Activated CD4-positive, alpha-beta T cell treated with anti-CD3 and anti-CD28 coated beads, Interleukin-2, amount 10 ng/mL, durations not matched to agents 24 days and 14 days (primary cell): ENCODE results near the gene FRMPD4. TPM values are rescaled to one million over a fixed set of nuclear protein-coding genes. Genes with fewer than 3 reads are reported as not detected.

Experiments used
- DNase-seq: peaks from one replicate; pipeline ENCODE4 v3.0.0; 2022
- H3K27ac Mint-ChIP-seq: one replicate; pipeline ENCODE4 v1.8.0; 2022; ENCODE audit warnings: mild to moderate bottlenecking, mixed read lengths
- H3K27me3 Mint-ChIP-seq: one replicate; pipeline ENCODE4 v1.8.0; 2022; ENCODE audit warnings: mixed read lengths
- H3K36me3 Mint-ChIP-seq: one replicate; pipeline ENCODE4 v1.8.0; 2022; ENCODE audit warnings: low read depth, mild to moderate bottlenecking, mixed read lengths
- H3K4me1 Mint-ChIP-seq: one replicate; pipeline ENCODE4 v1.8.0; 2021; ENCODE audit warnings: mixed read lengths
- H3K4me3 Mint-ChIP-seq: one replicate; pipeline ENCODE4 v1.8.0; 2022; ENCODE audit warnings: mild to moderate bottlenecking, moderate library complexity, mixed read lengths
- H3K9me3 Mint-ChIP-seq: one replicate; pipeline ENCODE4 v1.8.0; 2021; ENCODE audit warnings: mixed read lengths
- intact Hi-C: fragments of 100-400 bp; cut with micrococcal nuclease; formaldehyde crosslinking; loops from one replicate; pipeline ENCODE4 v1.15.1; 2023
- total RNA-seq: library from RNA; stranded (reverse); gene quantifications from 2 replicates; pipeline ENCODE4 v1.2.3, GENCODE V29; 2022

Gene FRMPD4
- total RNA-seq, 1 donor from 2014 or later, result not detected

- no peak for DNase-seq
- Mint-ChIP-seq H3K36me3 (no peaks in the 10 kb centered on the region), H3K9me3 (no peaks in the 10 kb centered on the region), H3K27me3 (no peaks in the 10 kb centered on the region), H3K4me1 (no peaks in the 10 kb centered on the region), H3K4me3 (no peak overlapping the region), H3K27ac (no peak overlapping the region)
- intact Hi-C loops, result no loop called here
Observed at GRCh38 chrX:12611471-12611870, 473.2 kb downstream of the FRMPD4 start.

- Mint-ChIP-seq H3K36me3 (no peaks in the 10 kb centered on the region), H3K27ac (no peak overlapping the region), H3K27me3 (no peaks in the 10 kb centered on the region), H3K9me3 (no peaks in the 10 kb centered on the region), H3K4me3 (no peak overlapping the region), H3K4me1 (no peaks in the 10 kb centered on the region)
- no peak for DNase-seq
- intact Hi-C loops, result no loop called here
Observed at GRCh38 chrX:12614266-12614665, 476.0 kb downstream of the FRMPD4 start.

DNA sequence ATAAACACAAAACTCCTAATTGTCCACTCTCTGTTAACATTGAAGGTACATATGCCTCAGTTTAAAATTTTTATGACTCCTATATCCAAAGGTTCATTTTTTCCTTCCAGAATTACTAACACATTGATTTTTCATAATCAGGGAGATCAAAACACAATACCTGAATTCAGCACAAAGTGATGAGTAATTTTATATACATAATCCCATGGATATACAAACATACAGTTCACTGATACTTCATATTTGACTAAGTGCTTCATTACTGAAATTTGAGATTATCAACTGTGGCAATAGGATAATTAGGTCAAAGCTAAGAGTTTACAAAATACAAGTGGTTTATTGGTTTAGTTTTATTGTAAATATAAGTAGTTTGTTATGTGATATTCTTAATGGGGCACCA, 476.8 kb downstream of the FRMPD4 start:
- H3K27me3 Mint-ChIP-seq, result no peaks in the 10 kb centered on the region
- intact Hi-C loops, result no loop called here
- no peaks in the 10 kb centered on the region for H3K36me3 Mint-ChIP-seq
- no peaks in the 10 kb centered on the region for H3K9me3 Mint-ChIP-seq
- H3K4me1 Mint-ChIP-seq, result no peaks in the 10 kb centered on the region
- no peak overlapping the region for H3K27ac Mint-ChIP-seq
- H3K4me3 Mint-ChIP-seq, result no peak overlapping the region
- DNase-seq, result no peak

DNA sequence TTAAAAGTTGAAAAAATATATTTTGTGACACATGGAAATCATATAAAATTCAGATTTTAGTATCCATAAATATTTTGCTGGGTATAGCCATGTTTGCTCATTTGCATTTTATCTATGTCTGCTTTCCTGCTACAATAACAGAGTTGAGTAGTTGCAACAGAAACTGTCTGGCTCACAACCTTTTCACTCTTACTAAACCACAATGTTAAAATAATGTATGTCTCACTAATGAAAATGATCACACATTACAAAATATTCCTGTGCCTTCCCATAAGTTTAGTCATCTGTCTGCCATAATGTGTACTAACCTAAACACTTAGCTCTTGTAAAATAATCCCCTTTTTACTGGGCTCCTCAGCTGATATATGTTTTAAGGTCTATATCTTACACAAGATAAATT, 479.0 kb downstream of the FRMPD4 start:
- Mint-ChIP-seq H3K36me3 (no peaks in the 10 kb centered on the region), H3K9me3 (no peaks in the 10 kb centered on the region), H3K4me3 (no peak overlapping the region), H3K27ac (no peak overlapping the region), H3K4me1 (no peaks in the 10 kb centered on the region), H3K27me3 (no peaks in the 10 kb centered on the region)
- no peak for DNase-seq
- intact Hi-C loops, result no loop called here

DNA sequence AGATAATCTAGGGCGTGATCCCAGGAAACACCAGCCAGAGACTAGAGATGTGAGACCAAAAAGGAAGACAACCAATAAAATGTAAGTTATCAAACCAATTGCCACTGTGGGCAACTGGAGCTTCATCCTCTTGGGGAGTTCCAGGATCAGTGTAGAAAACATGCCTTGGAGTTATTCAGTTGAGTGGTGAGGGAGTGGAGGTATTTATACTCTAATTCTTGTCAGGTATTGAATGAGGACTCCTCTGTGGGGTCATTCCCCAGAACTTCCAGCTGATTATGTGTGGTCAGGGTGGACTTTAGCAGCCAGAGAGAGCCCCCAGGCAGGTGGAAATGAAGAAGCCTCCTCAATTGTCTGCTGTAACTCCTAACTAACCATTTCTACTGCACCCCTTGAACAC, 509.0 kb downstream of the FRMPD4 start:
- H3K27me3 Mint-ChIP-seq, result peaks cover 2% of the 10 kb centered on the region
- H3K4me1 Mint-ChIP-seq, result no peaks in the 10 kb centered on the region
- no peaks in the 10 kb centered on the region for H3K36me3 Mint-ChIP-seq
- H3K4me3 Mint-ChIP-seq, result no peak overlapping the region
- intact Hi-C loops, result no loop called here
- H3K27ac Mint-ChIP-seq, result no peak overlapping the region
- H3K9me3 Mint-ChIP-seq, result no peaks in the 10 kb centered on the region
- no peak for DNase-seq

DNA sequence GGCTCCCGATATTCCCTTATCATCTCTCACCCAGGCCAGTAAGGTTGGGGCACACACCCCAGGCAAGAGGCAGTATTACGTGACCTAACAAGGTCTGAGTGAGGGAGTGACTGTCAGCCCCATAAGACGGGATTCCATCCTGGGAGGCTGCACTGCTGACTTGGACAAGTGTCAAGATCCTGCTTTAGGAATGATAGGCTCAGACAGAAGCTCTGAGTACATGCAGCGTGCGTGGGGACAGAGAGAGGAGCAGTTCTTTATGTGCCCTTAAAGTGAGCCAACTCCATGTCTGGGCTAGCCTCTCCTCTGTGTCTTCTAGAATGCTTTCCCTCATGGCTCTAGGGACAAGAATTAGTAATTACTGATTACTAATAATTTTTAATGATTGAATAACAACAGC, 510.7 kb downstream of the FRMPD4 start:
- Mint-ChIP-seq H3K36me3 (no peaks in the 10 kb centered on the region), H3K4me1 (no peaks in the 10 kb centered on the region), H3K4me3 (no peak overlapping the region), H3K27me3 (no peaks in the 10 kb centered on the region), H3K27ac (no peak overlapping the region), H3K9me3 (no peaks in the 10 kb centered on the region)
- no peak for DNase-seq
- intact Hi-C loops, result no loop called here

- no peak for DNase-seq
- H3K27me3 Mint-ChIP-seq, result no peaks in the 10 kb centered on the region
- intact Hi-C loops, result no loop called here
- H3K4me1 Mint-ChIP-seq, result no peaks in the 10 kb centered on the region
- H3K36me3 Mint-ChIP-seq, result no peaks in the 10 kb centered on the region
- H3K27ac Mint-ChIP-seq, result no peak overlapping the region
- no peaks in the 10 kb centered on the region for H3K9me3 Mint-ChIP-seq
- H3K4me3 Mint-ChIP-seq, result no peak overlapping the region
Observed at GRCh38 chrX:12657433-12657832, 519.2 kb downstream of the FRMPD4 start.

DNA sequence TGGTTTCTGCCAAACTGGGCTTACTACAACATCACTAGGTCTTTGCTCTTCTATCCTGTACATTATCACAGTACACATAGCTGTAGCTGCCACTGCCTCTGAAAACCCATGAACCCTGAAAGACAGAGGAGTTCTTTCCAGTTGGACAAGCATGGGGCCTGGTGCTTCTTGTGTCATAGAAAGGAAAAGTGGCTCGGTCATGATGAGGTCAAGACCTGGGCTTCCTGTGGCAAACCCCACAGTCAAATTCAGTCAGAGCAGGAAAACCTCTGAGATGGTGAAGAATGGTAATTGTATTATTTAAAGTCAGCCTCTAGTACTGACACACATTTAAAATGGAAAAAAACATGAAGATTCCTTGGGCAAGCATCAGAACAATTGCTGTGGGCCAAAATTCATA, 519.6 kb downstream of the FRMPD4 start:
- no peaks in the 10 kb centered on the region for H3K36me3 Mint-ChIP-seq
- intact Hi-C loops, result no loop called here
- no peak overlapping the region for H3K27ac Mint-ChIP-seq
- H3K27me3 Mint-ChIP-seq, result no peaks in the 10 kb centered on the region
- H3K4me3 Mint-ChIP-seq, result no peak overlapping the region
- H3K4me1 Mint-ChIP-seq, result no peaks in the 10 kb centered on the region
- H3K9me3 Mint-ChIP-seq, result no peaks in the 10 kb centered on the region
- no peak for DNase-seq

GRCh38 chrX:12661464-12661863, 523.2 kb downstream of the FRMPD4 start:
- intact Hi-C loops, result no loop called here
- no peak for DNase-seq
- no peak overlapping the region for H3K27ac Mint-ChIP-seq
- H3K9me3 Mint-ChIP-seq, result no peaks in the 10 kb centered on the region
- no peaks in the 10 kb centered on the region for H3K27me3 Mint-ChIP-seq
- H3K36me3 Mint-ChIP-seq, result no peaks in the 10 kb centered on the region
- H3K4me1 Mint-ChIP-seq, result no peaks in the 10 kb centered on the region
- H3K4me3 Mint-ChIP-seq, result no peak overlapping the region

GRCh38 chrX:12672367-12673106, 534.3 kb downstream of the FRMPD4 start:
- intact Hi-C loops, result no loop called here
- H3K4me1 Mint-ChIP-seq, result peaks cover 5% of the 10 kb centered on the region
- no peaks in the 10 kb centered on the region for H3K36me3 Mint-ChIP-seq
- peak overlapping the region; percentile 25 for H3K27ac Mint-ChIP-seq
- no peaks in the 10 kb centered on the region for H3K27me3 Mint-ChIP-seq
- H3K9me3 Mint-ChIP-seq, result no peaks in the 10 kb centered on the region
- H3K4me3 Mint-ChIP-seq, result no peak overlapping the region
- no peak for DNase-seq

DNA sequence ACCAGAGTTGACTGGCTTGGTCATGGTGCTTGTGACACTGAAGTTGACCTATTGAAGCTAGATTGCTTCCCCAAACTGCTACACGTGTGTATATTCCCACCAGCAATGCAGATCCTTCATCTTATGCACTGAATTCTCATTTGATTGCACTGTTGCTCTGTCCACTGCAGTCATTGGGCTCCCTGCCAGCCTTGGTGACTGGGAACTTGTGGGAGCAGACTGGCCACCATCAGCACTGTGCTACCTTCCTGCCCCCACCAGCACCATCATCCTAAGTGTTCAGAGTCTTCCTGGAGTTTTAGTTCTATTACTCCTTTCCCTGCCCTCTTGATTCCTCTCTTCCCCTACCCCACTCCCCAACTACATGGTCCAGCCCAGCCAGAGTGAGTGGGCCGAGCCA, 535.2 kb downstream of the FRMPD4 start:
- Mint-ChIP-seq H3K4me3 (no peak overlapping the region), H3K4me1 (peaks cover 5% of the 10 kb centered on the region), H3K9me3 (no peaks in the 10 kb centered on the region), H3K27me3 (no peaks in the 10 kb centered on the region), H3K36me3 (no peaks in the 10 kb centered on the region), H3K27ac (no peak overlapping the region)
- no peak for DNase-seq
- intact Hi-C loops, result no loop called here

- intact Hi-C loops, result no loop called here
- no peaks in the 10 kb centered on the region for H3K4me1 Mint-ChIP-seq
- peaks cover 2% of the 10 kb centered on the region for H3K27me3 Mint-ChIP-seq
- no peaks in the 10 kb centered on the region for H3K9me3 Mint-ChIP-seq
- H3K27ac Mint-ChIP-seq, result no peak overlapping the region
- no peak for DNase-seq
- no peak overlapping the region for H3K4me3 Mint-ChIP-seq
- H3K36me3 Mint-ChIP-seq, result no peaks in the 10 kb centered on the region
Observed at GRCh38 chrX:12679522-12679921, 541.2 kb downstream of the FRMPD4 start.

DNA sequence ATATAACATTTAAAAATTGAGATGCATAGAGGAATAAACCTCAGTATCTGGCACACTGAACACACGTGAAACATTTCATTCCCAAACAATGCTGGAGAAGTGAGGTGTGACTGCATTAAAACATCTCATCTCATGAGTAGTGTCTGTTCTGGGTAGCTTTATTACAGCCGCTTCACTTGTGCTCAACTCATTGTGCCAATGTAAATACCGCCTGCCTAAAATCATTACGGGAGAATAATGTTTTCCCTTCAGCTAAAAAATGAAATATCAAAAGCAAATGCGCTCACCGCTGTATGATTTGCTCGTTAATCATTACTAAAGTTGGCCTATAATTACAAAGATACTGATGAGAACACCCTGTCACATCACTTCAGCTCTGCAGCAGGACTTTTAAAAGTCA, 542.8 kb downstream of the FRMPD4 start:
- DNase-seq, result no peak
- Mint-ChIP-seq H3K27ac (no peak overlapping the region), H3K27me3 (peaks cover 6% of the 10 kb centered on the region), H3K4me3 (no peak overlapping the region), H3K4me1 (no peaks in the 10 kb centered on the region), H3K9me3 (no peaks in the 10 kb centered on the region), H3K36me3 (no peaks in the 10 kb centered on the region)
- intact Hi-C loops, result no loop called here

DNA sequence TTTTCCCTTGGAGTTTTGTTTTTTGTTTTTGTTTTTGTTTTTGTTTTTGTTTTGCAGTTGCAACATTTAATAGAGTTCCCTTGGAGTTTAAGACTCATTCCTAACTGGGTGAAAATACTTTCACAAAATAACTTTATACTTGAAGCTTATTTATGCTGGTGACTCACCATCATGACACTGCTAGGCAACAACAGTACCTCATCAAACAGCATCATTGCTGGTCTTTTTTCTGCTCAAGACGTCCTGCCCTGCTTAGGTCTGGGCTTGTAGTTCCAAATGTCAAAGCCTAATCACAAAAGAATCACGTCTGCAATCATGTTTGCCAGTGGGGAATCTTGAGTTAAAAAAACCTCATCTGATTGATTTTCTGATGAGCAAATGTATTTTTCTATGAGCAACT, 547.3 kb downstream of the FRMPD4 start:
- H3K9me3 Mint-ChIP-seq, result no peaks in the 10 kb centered on the region
- H3K4me1 Mint-ChIP-seq, result no peaks in the 10 kb centered on the region
- no peak overlapping the region for H3K27ac Mint-ChIP-seq
- DNase-seq, result no peak
- H3K27me3 Mint-ChIP-seq, result peaks cover 6% of the 10 kb centered on the region
- no peaks in the 10 kb centered on the region for H3K36me3 Mint-ChIP-seq
- H3K4me3 Mint-ChIP-seq, result no peak overlapping the region
- intact Hi-C loops, result no loop called here

DNA sequence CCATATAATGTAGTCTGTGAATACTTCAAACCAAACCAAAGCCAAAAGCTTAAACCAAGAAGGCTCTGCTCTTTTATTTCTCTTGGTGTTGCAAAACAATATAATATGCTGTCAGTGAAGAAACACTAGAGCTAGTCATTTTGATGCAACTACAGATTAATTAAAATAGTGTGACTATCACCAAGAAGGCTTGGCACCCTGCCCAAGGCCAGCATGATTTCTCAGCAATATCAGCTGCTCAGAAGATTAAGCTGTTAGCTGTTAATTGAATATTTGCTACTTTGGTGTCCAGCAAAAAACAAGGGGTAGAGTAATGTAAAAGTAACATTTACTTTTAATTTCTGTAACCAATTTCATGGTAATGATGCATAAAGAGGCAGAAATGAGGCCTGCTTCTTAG, 548.1 kb downstream of the FRMPD4 start:
- intact Hi-C loops, result no loop called here
- Mint-ChIP-seq H3K27me3 (peaks cover 6% of the 10 kb centered on the region), H3K4me1 (no peaks in the 10 kb centered on the region), H3K27ac (no peak overlapping the region), H3K9me3 (no peaks in the 10 kb centered on the region), H3K4me3 (no peak overlapping the region), H3K36me3 (no peaks in the 10 kb centered on the region)
- DNase-seq, result no peak
